Occipital lobe (tissue), 2 donors: Measurements from ENCODE around the gene FMO5. TPM values are rescaled to one million over a fixed set of nuclear protein-coding genes. Genes with fewer than 3 reads are reported as not detected.
"Not testable (repeated sequence)": the region's sequence is repeated elsewhere in the genome, so short reads cannot be mapped to it uniquely, and the experiment has no call there.

Experiments used
- DNase-seq: peaks from one replicate; lab custom pipeline; 2025; lab: John Stamatoyannopoulos, UW
- total RNA-seq: library from RNA; depleted of rRNA; stranded (reverse); fragments of >200 nt; gene quantifications from one replicate; pipeline ENCODE4 v1.2.3, GENCODE V29; 2014

FMO5 gene
- total RNA-seq, 1 donor from 2014 or later = 0.62 TPM

GRCh38 chr1:147209825-147210821 lies 15.0 kb downstream of the FMO5 start:
- no peak for DNase-seq

- no peak for DNase-seq
These were observed 16.5 kb downstream of the FMO5 start for GRCh38 chr1:147208619-147209018.

- no peak for DNase-seq
These were observed 17.9 kb downstream of the FMO5 start for GRCh38 chr1:147207192-147207591.

GRCh38 chr1:147204080-147204479 lies 21.1 kb downstream of the FMO5 start:
- DNase-seq = no peak

GRCh38 chr1:147202576-147202975 lies 22.6 kb downstream of the FMO5 start:
- no peak for DNase-seq

GRCh38 chr1:147201786-147202185 lies 23.4 kb downstream of the FMO5 start:
- DNase-seq = no peak

- no peak for DNase-seq
These were observed 23.9 kb downstream of the FMO5 start for GRCh38 chr1:147201276-147201675.

GRCh38 chr1:147197324-147197723 lies 27.8 kb downstream of the FMO5 start:
- not testable (repeated sequence) for DNase-seq

- no peak for DNase-seq
These were observed 35.6 kb downstream of the FMO5 start for GRCh38 chr1:147189514-147189913.

GRCh38 chr1:147185432-147185831 lies 39.7 kb downstream of the FMO5 start:
- DNase-seq = no peak

GRCh38 chr1:147177611-147178380 lies 47.3 kb downstream of the FMO5 start:
- DNase-seq = no peak

- DNase-seq = peak; percentile 96
These were observed 52.7 kb downstream of the FMO5 start, which contains the start of gene PRKAB2 for GRCh38 chr1:147172168-147173016. Gene PRKAB2, minus strand, starts transcription at chr1:147172470. Its CDS starts 326 bp downstream, at chr1:147172144.

- no peak for DNase-seq
These were observed 53.6 kb downstream of the FMO5 start for GRCh38 chr1:147171399-147172167.

GRCh38 chr1:147169840-147170674 lies 55.1 kb downstream of the FMO5 start:
- DNase-seq = no peak

GRCh38 chr1:147169171-147169570 lies 56.0 kb downstream of the FMO5 start:
- no peak for DNase-seq

GRCh38 chr1:147168626-147169058 lies 56.5 kb downstream of the FMO5 start:
- no peak for DNase-seq

GRCh38 chr1:147167365-147167764 lies 57.8 kb downstream of the FMO5 start:
- DNase-seq = no peak

- no peak for DNase-seq
These were observed 62.1 kb downstream of the FMO5 start for GRCh38 chr1:147163019-147163418.

GRCh38 chr1:147162093-147162492 lies 63.0 kb downstream of the FMO5 start:
- no peak for DNase-seq
